Measurements from ENCODE around the gene ARHGAP6. TPM values are rescaled to one million over a fixed set of nuclear protein-coding genes. Genes with fewer than 3 reads are reported as not detected.
A peak's percentile ranks its signal among the peaks of the same experiment; 100 is the strongest.
"Not testable (repeated sequence)": the region's sequence is repeated elsewhere in the genome, so short reads cannot be mapped to it uniquely, and the experiment has no call there.

Gene ARHGAP6
- total RNA-seq, 6 donors from 2014 or later = 14.4 to 40.9 (median 18.0) TPM

GRCh38 chrX:11244636-11245035 is 421.1 kb downstream of the ARHGAP6 start:
- TF ChIP-seq POLR2AphosphoS5 (IDR thresholded peaks at IDR 0.05) = no peak
- TF ChIP-seq POLR2A (IDR thresholded peaks at IDR 0.05) = no peak
- no peak for TF ChIP-seq CTCF (IDR thresholded peaks at IDR 0.05)
- TF ChIP-seq EP300 (IDR thresholded peaks at IDR 0.05) = no peak

GRCh38 chrX:11242704-11243103 is 423.0 kb downstream of the ARHGAP6 start:
- Histone ChIP-seq H3K36me3 (no peaks in the 10 kb centered on the region), H3K27ac (no peak overlapping the region), H3K4me3 (no peak overlapping the region), H3K9me3 (no peaks in the 10 kb centered on the region), H3K27me3 (no peaks in the 10 kb centered on the region), H3K4me1 (no peaks in the 10 kb centered on the region)
- DNase-seq (no peak), ATAC-seq (ENCODE audit: low FRiP score in 2 of 2) (no peak)
- TF ChIP-seq EP300 (IDR thresholded peaks at IDR 0.05) (no peak), POLR2A (IDR thresholded peaks at IDR 0.05) (no peak), POLR2AphosphoS5 (IDR thresholded peaks at IDR 0.05) (no peak), CTCF (IDR thresholded peaks at IDR 0.05) (no peak)

More at GRCh38 chrX:11244636-11245035, 421.1 kb downstream of the ARHGAP6 start:
- no peaks in the 10 kb centered on the region for H3K36me3 ChIP-seq
- H3K4me3 ChIP-seq = no peak overlapping the region
- H3K27me3 ChIP-seq = no peaks in the 10 kb centered on the region
- 28 to 31% methylated on average over 2 of the region's 2 CpGs for WGBS, 2 donors
- H3K4me1 ChIP-seq = no peaks in the 10 kb centered on the region
- DNase-seq (no peak), ATAC-seq (ENCODE audit: low FRiP score in 2 of 2) (peak in 1 of 2 donors; percentile 23)
- no peak overlapping the region for H3K27ac ChIP-seq
- H3K9me3 ChIP-seq = no peaks in the 10 kb centered on the region

- Histone ChIP-seq H3K4me3 (no peak overlapping the region), H3K27ac (no peak overlapping the region), H3K4me1 (no peaks in the 10 kb centered on the region), H3K36me3 (no peaks in the 10 kb centered on the region), H3K27me3 (no peaks in the 10 kb centered on the region), H3K9me3 (no peaks in the 10 kb centered on the region)
- 78 to 86% methylated on average over 2 of the region's 2 CpGs for WGBS, 2 donors
- DNase-seq = no peak
- ATAC-seq (ENCODE audit: low FRiP score in 2 of 2) = peak in 1 of 2 donors; percentile 51
- TF ChIP-seq EP300 (IDR thresholded peaks at IDR 0.05) (no peak), CTCF (IDR thresholded peaks at IDR 0.05) (no peak), POLR2AphosphoS5 (IDR thresholded peaks at IDR 0.05) (no peak), POLR2A (IDR thresholded peaks at IDR 0.05) (no peak)
Measured at GRCh38 chrX:11241720-11242119, 424.0 kb downstream of the ARHGAP6 start.

GRCh38 chrX:11239230-11239629 is 426.5 kb downstream of the ARHGAP6 start:
- no peaks in the 10 kb centered on the region for H3K9me3 ChIP-seq
- H3K27me3 ChIP-seq = no peaks in the 10 kb centered on the region
- no peaks in the 10 kb centered on the region for H3K4me1 ChIP-seq
- ATAC-seq (ENCODE audit: low FRiP score in 2 of 2) (no peak), DNase-seq (no peak)
- H3K36me3 ChIP-seq = no peaks in the 10 kb centered on the region
- no peak overlapping the region for H3K4me3 ChIP-seq
- no peak for TF ChIP-seq POLR2A (IDR thresholded peaks at IDR 0.05)
- TF ChIP-seq EP300 (IDR thresholded peaks at IDR 0.05) = no peak
- TF ChIP-seq CTCF (IDR thresholded peaks at IDR 0.05) = no peak
- no peak for TF ChIP-seq POLR2AphosphoS5 (IDR thresholded peaks at IDR 0.05)
- H3K27ac ChIP-seq = no peak overlapping the region

GRCh38 chrX:11235377-11235776 is 430.3 kb downstream of the ARHGAP6 start:
- not testable (repeated sequence) for DNase-seq; H3K9me3 ChIP-seq; H3K4me1 ChIP-seq; H3K4me3 ChIP-seq; H3K27ac ChIP-seq; ATAC-seq (ENCODE audit: low FRiP score in 2 of 2); H3K27me3 ChIP-seq; H3K36me3 ChIP-seq
- 72 to 79% methylated on average over 1 to 2 of the region's 2 CpGs for WGBS, 2 donors

All from upper lobe of left lung (tissue), 6 donors.